Left cardiac atrium (tissue), 4 donors: Measurements from ENCODE around the gene KCNJ1. TPM values are rescaled to one million over a fixed set of nuclear protein-coding genes. Genes with fewer than 3 reads are reported as not detected.
A peak's percentile ranks its signal among the peaks of the same experiment; 100 is the strongest.

Experiments
- ATAC-seq, 2 donors: fragments of 200-7000 bp; cut with Tn5 transposase; one replicate each; pipeline ENCODE4 v1.9.1; 2020; ENCODE audit warnings: mild to moderate bottlenecking in 2 of 2, moderate library complexity in 2 of 2
- DNase-seq: peaks from one replicate; pipeline ENCODE4 v3.0.0-alpha.2; 2020
- intact Hi-C, 2 donors: fragments of 100-400 bp; cut with DNase I; formaldehyde crosslinking; loops; one replicate each; pipeline versions ENCODE4 v1.14.1 to v1.15.1; 2022 to 2023
- total RNA-seq, 2 donors: library from RNA; stranded (reverse); fragmentation: NEBNext Ultra II Directional; extraction: Animal tissue kit (Norgen Biotek cat#: 25700); gene quantifications; one replicate each; pipeline ENCODE4 v1.2.1, GENCODE V29; 2021
- donor health status: DM: no; HTN: yes; CAD: no.
- donor health status: DM: no; HTN: yes; CAD: no; lungs with severe emphysema.
- donor health status: DM: yes; HTN: yes; CAD: no.
- donor health status: Dilated cardiomyopathy.

Gene KCNJ1
- total RNA-seq, 2 donors from 2014 or later, result not detected

- no peak for ATAC-seq
- DNase-seq, result no peak
- intact Hi-C loops, result no loop called here
Measured at GRCh38 chr11:128809128-128809527, 58.0 kb downstream of the KCNJ1 start.

DNA sequence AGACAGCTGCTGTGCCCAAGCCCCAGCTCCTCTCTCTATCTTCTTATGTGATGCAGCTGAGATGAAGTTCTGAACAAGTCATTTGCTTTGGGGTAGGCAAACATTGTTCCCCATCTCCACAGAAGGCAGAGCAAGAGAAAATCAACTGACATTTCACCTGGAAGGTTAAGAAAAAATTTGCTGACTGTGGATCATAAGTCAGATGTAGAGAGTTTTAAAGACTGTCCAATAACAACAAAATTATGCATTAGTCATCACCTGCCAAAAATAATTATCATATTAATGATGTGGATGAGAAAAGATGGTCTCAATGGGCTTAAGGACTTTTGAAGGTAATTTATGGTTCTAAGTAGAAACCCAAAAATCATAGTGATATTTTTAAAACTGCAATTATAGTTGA is 59.2 kb downstream of the KCNJ1 start:
- DNase-seq, result no peak
- intact Hi-C loops, result no loop called here
- ATAC-seq, result no peak

DNA sequence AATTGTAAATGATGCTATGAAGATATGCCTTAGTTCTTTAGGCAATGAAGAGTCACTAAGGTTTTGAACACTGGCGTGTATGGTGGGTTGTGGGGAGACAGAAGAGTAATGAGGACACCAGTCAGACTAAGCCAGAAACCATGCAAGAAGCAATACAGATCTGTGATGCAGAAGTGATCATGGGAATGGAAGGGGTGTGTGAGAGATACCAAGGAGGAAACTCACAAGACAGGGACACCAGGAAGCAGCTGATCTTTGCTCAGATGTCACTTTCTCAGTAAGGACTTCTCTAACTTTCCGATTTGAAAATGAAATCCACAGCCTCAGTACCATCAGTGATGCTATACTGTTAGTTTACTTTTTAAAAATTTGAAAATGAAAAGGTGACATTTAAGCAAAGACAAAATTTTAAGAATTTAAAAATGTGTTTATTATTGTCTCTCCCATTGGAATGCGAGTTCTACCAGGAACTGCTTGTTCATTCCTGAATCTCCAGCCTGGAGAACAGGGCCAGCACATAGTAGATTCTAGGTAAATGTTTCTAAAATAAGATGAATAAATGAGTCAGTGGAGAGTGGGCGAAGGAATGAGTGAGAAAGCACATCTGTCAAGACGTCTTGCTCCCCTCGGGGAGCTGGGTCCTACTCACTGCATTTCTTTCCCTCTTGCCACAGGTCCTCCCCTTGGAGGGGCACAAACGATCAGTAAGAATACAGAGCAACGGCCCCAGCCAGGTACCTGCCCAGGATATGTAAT is 60.4 kb downstream of the KCNJ1 start:
- DNase-seq, result no peak
- ATAC-seq, result no peak
- intact Hi-C loops, result no loop called here

DNA sequence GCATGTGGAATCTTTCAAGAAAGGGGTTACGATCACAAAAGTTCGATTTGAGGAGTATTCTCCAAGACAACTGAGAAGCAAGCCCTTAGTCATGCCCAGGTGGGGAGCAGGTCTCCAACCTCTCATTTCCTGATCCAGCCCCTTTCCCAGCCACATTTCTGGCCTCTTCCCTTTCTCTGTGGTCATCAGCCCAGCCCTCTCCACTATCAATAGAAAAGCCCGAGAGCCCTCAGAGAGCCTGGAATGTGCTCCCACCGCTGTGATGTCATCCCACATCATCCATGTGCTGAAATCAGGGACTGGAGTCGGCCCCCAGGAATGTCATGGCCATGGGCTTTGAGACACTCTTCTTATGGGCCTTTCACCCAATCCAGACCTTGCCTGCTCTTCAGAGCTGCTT is 62.6 kb downstream of the KCNJ1 start:
- no peak for ATAC-seq
- DNase-seq, result no peak
- intact Hi-C loops, result no loop called here

DNA sequence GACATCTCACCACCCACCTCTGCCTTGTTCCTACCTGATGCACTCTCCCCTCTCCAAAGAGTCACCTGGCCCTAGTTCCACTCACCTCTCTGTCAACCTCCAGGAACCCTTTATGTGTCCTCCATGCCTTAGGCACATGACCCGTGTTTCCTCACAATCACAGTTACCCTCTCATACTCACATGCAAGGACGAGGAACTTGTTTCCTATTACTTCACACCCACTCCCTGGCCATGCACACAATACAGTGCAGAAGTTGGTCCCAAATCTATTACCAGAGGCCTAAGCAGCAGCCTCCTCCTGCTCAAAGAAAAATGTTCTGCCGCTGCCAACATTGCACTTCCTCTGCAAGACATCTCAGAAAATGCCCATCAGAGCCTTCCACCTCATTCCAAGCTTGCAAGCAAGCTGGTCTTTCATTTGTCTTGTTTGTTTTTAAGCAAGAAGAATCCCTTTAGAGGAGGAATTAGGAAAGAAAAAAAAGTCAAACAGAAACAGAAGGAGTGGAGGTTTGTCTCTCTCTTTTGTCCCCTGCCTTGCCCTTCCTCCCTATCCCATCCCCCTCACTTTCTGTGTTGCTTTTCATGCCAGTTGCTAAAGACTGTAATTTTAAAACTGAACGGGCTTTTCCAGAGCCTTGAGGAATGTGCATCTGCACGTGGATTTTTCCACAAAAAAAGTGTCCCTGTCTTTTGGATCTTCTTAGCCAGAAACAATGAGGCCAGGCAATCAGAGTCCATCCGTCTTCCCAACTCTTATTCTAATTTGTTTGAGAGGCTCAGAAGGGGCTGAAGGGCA is 63.4 kb downstream of the KCNJ1 start:
- DNase-seq (no peak), ATAC-seq (peak in 1 of 2 donors; percentile 24)
- intact Hi-C loops, result no loop called here

DNA sequence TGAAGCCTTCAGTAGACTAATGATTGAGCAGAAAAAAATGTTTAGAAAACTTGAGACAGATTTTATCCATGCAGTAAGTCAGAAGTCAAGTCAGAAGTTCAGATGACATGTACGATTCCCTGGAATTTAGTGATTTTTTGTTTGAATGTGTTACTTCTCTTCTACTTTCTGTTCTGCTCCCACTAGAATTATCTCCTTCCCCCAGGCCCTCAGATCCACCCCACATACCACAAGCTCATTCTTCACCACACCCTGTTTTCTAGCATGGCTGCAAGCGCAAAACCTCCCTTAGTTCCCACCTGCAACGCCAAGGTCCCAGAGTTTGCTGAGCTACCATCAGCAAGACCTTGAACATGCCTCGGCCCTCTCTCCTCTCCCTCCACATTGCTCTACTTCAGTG is 64.1 kb downstream of the KCNJ1 start:
- ATAC-seq (no peak), DNase-seq (no peak)

GRCh38 chr11:128802358-128802981 is 64.6 kb downstream of the KCNJ1 start:
- ATAC-seq (peak; percentile 57 to 64), DNase-seq (no peak)
- intact Hi-C loops, result no loop called here

More for the DNA sequence above, 64.1 kb downstream of the KCNJ1 start:
- intact Hi-C loops, result no loop called here

- intact Hi-C loops, result no loop called here
- no peak for ATAC-seq
- no peak for DNase-seq
Measured at GRCh38 chr11:128800871-128801417, 66.2 kb downstream of the KCNJ1 start.

- DNase-seq (no peak), ATAC-seq (peak in 1 of 2 donors; percentile 58)
- intact Hi-C loops, result no loop called here
Measured at GRCh38 chr11:128796270-128796669, 70.8 kb downstream of the KCNJ1 start.

DNA sequence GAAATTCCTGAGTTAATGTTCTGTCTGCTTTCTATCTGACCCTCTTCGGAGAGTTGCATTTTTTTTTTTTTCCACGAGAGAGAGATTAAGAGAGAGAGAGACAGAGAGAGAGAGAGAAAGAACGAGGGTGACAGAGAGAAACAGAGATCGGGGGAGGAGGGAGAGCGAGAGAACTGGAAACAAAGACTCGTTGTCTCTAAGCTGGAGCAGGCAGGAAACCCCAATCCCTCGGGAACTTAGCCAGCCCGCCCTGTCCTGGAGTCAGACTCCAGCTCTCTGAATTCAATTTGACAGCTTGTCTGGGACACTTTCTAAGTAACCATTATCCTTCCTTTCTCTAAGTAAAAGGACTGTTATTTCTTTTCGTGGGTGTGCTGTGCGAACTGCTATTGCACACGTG is 76.9 kb downstream of the KCNJ1 start:
- ATAC-seq (peak; percentile 86 to 92), DNase-seq (peak; percentile 80)

DNA sequence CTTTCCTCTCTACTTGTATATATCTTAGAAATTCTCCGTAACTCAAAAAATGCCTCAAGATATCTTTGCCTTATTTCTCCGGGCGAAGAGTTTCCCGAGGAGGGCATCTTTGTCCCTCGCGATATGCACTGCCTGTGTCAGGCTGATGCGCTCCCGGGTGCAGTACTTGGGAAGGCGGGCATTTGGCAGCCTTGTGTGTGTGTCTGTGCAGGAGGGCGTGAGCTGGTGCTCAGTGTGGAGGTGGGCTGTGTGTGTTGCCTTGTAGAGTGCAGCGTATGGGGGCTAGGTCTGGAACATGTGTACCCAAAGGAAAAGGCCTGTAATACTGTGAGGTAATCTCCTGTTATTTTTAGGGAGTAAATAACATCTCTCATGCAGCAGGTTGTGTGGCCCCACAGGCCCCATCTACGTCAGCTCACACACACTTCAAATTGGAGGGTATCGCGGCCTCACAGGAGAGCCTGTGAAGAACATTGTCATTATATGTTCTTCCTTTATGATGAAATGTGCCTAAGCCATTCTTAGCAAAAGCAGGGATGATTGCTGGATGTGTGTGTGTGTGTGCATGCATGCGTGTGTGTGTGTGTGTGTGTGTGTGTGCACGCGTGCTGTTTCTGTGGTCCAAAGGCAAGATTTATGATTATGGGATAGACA is 77.5 kb downstream of the KCNJ1 start:
- intact Hi-C loops, result no loop called here
- peak in 1 of 2 donors; percentile 44 for ATAC-seq
- DNase-seq, result no peak

More for the DNA sequence above, 76.9 kb downstream of the KCNJ1 start:
- intact Hi-C loops, result no loop called here

Other genes with a start within 250 kb of the KCNJ1 start
- 10 to 100 TPM; 22.1 to 27.9 TPM for gene FLI1, start 173.2 kb downstream of the KCNJ1 start, total RNA-seq
- 10 to 100 TPM in 1 of 2 donors, 1 to 10 TPM in 1; 6.1 to 15.6 TPM for gene KCNJ5, start 24.1 kb upstream of the KCNJ1 start, total RNA-seq
- not detected for gene TP53AIP1, start 75.6 kb upstream of the KCNJ1 start, total RNA-seq